ENCODE measurements around the gene ERC2.

GRCh38 chr3:55737186-55737585 is 731.1 kb downstream of the ERC2 start:
- TF ChIP-seq CTCF (IDR thresholded peaks at IDR 0.05) (no peak), ZFX (IDR thresholded peaks at IDR 0.05; ENCODE audit: borderline replicate concordance) (no peak)

Data from 22Rv1 (cell line).